Measurements from ENCODE around the gene EXT2. TPM values are rescaled to one million over a fixed set of nuclear protein-coding genes. Genes with fewer than 3 reads are reported as not detected.

The EXT2 gene
- total RNA-seq, 1 donor from 2014 or later, result 58.7 TPM

- DNase-seq (ENCODE audit: low spot score) (no peak), ATAC-seq (no peak)
- intact Hi-C loops (cut with DNase I), result no loop called here
Observed at GRCh38 chr11:44083433-44083832, 12.0 kb upstream of the EXT2 start.

GRCh38 chr11:44083906-44084305, 11.6 kb upstream of the EXT2 start:
- intact Hi-C loops (cut with DNase I), result no loop called here
- ATAC-seq (peak; percentile 55), DNase-seq (ENCODE audit: low spot score) (no peak)

GRCh38 chr11:44085330-44085729, 10.1 kb upstream of the EXT2 start:
- no peak for ATAC-seq

GRCh38 chr11:44088377-44088776, 7.1 kb upstream of the EXT2 start:
- no peak for DNase-seq (ENCODE audit: low spot score)
- intact Hi-C loops (cut with DNase I), result no loop called here
- no peak for ATAC-seq

More at GRCh38 chr11:44085330-44085729, 10.1 kb upstream of the EXT2 start:
- intact Hi-C loops (cut with DNase I), result no loop called here
- DNase-seq (ENCODE audit: low spot score), result no peak

- intact Hi-C loops (cut with DNase I), result no loop called here
- DNase-seq (ENCODE audit: low spot score) (no peak), ATAC-seq (no peak)
Observed at GRCh38 chr11:44088871-44089270, 6.6 kb upstream of the EXT2 start.

GRCh38 chr11:44090539-44090938, 4.9 kb upstream of the EXT2 start:
- DNase-seq (ENCODE audit: low spot score), result no peak
- intact Hi-C loops (cut with DNase I), result no loop called here
- no peak for ATAC-seq

- DNase-seq (ENCODE audit: low spot score) (peak; percentile 90), ATAC-seq (peak; percentile 81)
- intact Hi-C loops (cut with DNase I), result no loop called here
Observed at GRCh38 chr11:44094260-44094868, 1.1 kb upstream of the EXT2 start.

- intact Hi-C loops (cut with DNase I), result no loop called here
- DNase-seq (ENCODE audit: low spot score), result no peak
- peak; percentile 13 for ATAC-seq
Observed at GRCh38 chr11:44096360-44097185, 1.1 kb downstream of the EXT2 start.

- no peak for ATAC-seq
- intact Hi-C loops (cut with DNase I), result no loop called here
- no peak for DNase-seq (ENCODE audit: low spot score)
Observed at GRCh38 chr11:44097821-44098220, 2.3 kb downstream of the EXT2 start.

GRCh38 chr11:44101098-44101497, 5.6 kb downstream of the EXT2 start:
- ATAC-seq (no peak), DNase-seq (ENCODE audit: low spot score) (no peak)
- intact Hi-C loops (cut with DNase I), result no loop called here

- DNase-seq (ENCODE audit: low spot score), result no peak
- intact Hi-C loops (cut with DNase I), result no loop called here
- ATAC-seq, result no peak
Observed at GRCh38 chr11:44104481-44105294, 9.2 kb downstream of the EXT2 start.

GRCh38 chr11:44108260-44108659, 12.8 kb downstream of the EXT2 start:
- intact Hi-C loops (cut with DNase I), result no loop called here
- DNase-seq (ENCODE audit: low spot score) (no peak), ATAC-seq (no peak)

- DNase-seq (ENCODE audit: low spot score) (peak; percentile 70), ATAC-seq (peak; percentile 79)
- intact Hi-C loops (cut with DNase I), result loop anchor here (10.0 kb wide), 1 partner anchor 425 kb away; no protein-coding TSS in a partner anchor
Observed at GRCh38 chr11:44110231-44110679, 14.8 kb downstream of the EXT2 start.

- ATAC-seq (no peak), DNase-seq (ENCODE audit: low spot score) (no peak)
- intact Hi-C loops (cut with DNase I), result loop anchor here (10.0 kb wide), 1 partner anchor 423 kb away; no protein-coding TSS in a partner anchor
Observed at GRCh38 chr11:44112091-44112821, 16.8 kb downstream of the EXT2 start.

- intact Hi-C loops (cut with DNase I), result loop anchor here (10.0 kb wide), 1 partner anchor 422 kb away; no protein-coding TSS in a partner anchor
- DNase-seq (ENCODE audit: low spot score) (no peak), ATAC-seq (no peak)
Observed at GRCh38 chr11:44113018-44113417, 17.5 kb downstream of the EXT2 start.

- intact Hi-C loops (cut with DNase I), result loop anchor here (10.0 kb wide), 1 partner anchor 421 kb away; no protein-coding TSS in a partner anchor
- DNase-seq (ENCODE audit: low spot score) (no peak), ATAC-seq (no peak)
Observed at GRCh38 chr11:44113572-44113971, 18.1 kb downstream of the EXT2 start.

GRCh38 chr11:44116234-44116830, 20.9 kb downstream of the EXT2 start:
- ATAC-seq, result no peak
- DNase-seq (ENCODE audit: low spot score), result no peak
- intact Hi-C loops (cut with DNase I), result loop anchor here (10.0 kb wide), 1 partner anchor 418 kb away; no protein-coding TSS in a partner anchor

- ATAC-seq (no peak), DNase-seq (ENCODE audit: low spot score) (no peak)
- intact Hi-C loops (cut with DNase I), result no loop called here
Observed at GRCh38 chr11:44120169-44120568, 24.7 kb downstream of the EXT2 start.
